Muscle of leg (tissue), 11 donors: ENCODE data around the gene WNT1. TPM values are rescaled to one million over a fixed set of nuclear protein-coding genes. Genes with fewer than 3 reads are reported as not detected.

Experiments
- DNase-seq: peaks from one replicate; pipeline ENCODE4 v3.0.0; 2013
- H3K27ac ChIP-seq: one replicate; pipeline ENCODE4 v1.5.1; 2013; ENCODE audit warnings: mild to moderate bottlenecking, low read length, control low read depth
- H3K27me3 ChIP-seq: one replicate; pipeline ENCODE4 v1.6.1; 2013; ENCODE audit warnings: low read length; ENCODE audit not compliant: control insufficient read depth, insufficient read depth
- H3K36me3 ChIP-seq: one replicate; pipeline ENCODE4 v1.6.1; 2013; ENCODE audit warnings: low read length; ENCODE audit not compliant: control insufficient read depth, insufficient read depth
- H3K4me1 ChIP-seq: one replicate; pipeline ENCODE4 v1.6.1; 2013; ENCODE audit warnings: low read length; ENCODE audit not compliant: control insufficient read depth, insufficient read depth
- H3K4me3 ChIP-seq: one replicate; pipeline ENCODE4 v1.5.1; 2013; ENCODE audit warnings: low read length, control low read depth
- H3K9me3 ChIP-seq: replicated peaks from 2 replicates; pipeline ENCODE4 v1.6.1; 2013; ENCODE audit warnings: low read depth, low read length; ENCODE audit not compliant: control insufficient read depth
- WGBS: methylation state at CpG from one replicate; pipeline ENCODE4 v1.1.5; 2013; ENCODE audit warnings: missing lambda C conversion rate; ENCODE audit not compliant: insufficient coverage; 5-methylcytosine and 5-hydroxymethylcytosine counted together
- polyA plus RNA-seq, 8 donors: library from polyadenylated mRNA; unstranded; fragments of 120-200 nt; gene quantifications; one replicate each; pipeline versions ENCODE4 v1.2.1 to v1.2.3, GENCODE V29; 2013; ENCODE audit warnings: inconsistent platforms in 1 of 8, low replicate concordance in 1 of 8; ENCODE audit not compliant: insufficient read length in 8 of 8, insufficient read depth in 1 of 8
- total RNA-seq: library from RNA; stranded (reverse); fragments of 120-200 nt; gene quantifications from one replicate; pipeline ENCODE4 v1.2.4, GENCODE V29; 2013

WNT1 gene
- total and polyA plus RNA-seq, 9 donors: 0.14 to 0.21 (median 0.17) TPM; not detected in 4

DNA sequence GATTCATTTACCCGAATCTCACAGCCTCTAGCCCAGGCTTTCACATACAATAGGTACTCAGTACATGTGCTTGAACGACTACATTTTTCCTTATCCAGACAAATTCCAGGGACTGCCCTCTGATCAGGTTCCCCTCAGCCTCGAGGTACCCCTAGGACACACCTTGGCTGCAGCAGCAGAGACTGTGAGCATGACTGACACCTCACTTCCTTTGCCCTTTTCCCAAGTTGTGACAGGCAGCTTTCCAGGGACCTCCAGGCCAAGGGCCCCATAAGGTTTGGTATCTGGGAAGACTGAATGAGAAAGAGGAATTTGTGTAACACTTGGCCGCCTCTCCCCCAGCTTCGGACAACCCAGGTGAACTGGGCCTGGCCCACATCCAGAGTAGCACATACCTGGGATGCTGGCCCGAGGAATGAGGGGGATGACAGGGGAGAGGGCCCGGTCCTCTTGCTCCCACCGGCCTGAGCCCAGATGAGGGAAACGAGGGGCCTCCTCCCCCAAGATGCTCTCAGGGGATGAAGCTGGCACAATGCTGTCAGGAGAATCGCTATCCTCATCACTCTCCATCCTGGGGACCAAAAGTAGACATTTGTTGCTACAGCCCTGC lies 50.6 kb downstream of the WNT1 start:
- Histone ChIP-seq H3K27me3 (no peaks in the 10 kb centered on the region), H3K27ac (no peak overlapping the region), H3K36me3 (peaks cover 93% of the 10 kb centered on the region), H3K4me1 (peaks cover 25% of the 10 kb centered on the region), H3K9me3 (no peaks in the 10 kb centered on the region), H3K4me3 (no peak overlapping the region)
- no peak for DNase-seq
- WGBS: 83% methylated on average over 4 of the region's 10 CpGs

DNA sequence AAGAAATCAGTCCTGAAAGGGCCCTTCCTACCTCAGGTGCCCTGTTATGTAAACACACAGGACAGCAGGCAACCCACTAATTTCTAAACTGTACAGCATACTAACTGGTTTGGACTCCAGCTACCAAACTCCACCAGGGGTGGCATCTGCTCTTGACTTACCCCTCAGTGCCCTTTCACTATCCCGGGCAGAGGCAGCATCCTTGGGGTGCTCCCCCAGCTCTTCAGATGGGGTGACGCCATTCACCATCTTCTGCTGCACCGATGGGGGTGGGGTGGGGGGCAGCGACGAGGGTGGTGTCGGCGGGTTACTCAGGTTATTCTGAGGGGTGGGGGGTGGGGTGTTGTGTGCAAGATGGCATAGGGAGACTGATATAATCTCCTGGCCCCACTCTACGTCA lies 52.0 kb downstream of the WNT1 start:
- Histone ChIP-seq H3K4me1 (peaks cover 32% of the 10 kb centered on the region), H3K4me3 (no peak overlapping the region), H3K27me3 (no peaks in the 10 kb centered on the region), H3K36me3 (peaks cover 93% of the 10 kb centered on the region), H3K9me3 (no peaks in the 10 kb centered on the region), H3K27ac (no peak overlapping the region)
- WGBS: no CpG with 5 or more reads among the region's 8 CpGs
- DNase-seq: no peak

DNA sequence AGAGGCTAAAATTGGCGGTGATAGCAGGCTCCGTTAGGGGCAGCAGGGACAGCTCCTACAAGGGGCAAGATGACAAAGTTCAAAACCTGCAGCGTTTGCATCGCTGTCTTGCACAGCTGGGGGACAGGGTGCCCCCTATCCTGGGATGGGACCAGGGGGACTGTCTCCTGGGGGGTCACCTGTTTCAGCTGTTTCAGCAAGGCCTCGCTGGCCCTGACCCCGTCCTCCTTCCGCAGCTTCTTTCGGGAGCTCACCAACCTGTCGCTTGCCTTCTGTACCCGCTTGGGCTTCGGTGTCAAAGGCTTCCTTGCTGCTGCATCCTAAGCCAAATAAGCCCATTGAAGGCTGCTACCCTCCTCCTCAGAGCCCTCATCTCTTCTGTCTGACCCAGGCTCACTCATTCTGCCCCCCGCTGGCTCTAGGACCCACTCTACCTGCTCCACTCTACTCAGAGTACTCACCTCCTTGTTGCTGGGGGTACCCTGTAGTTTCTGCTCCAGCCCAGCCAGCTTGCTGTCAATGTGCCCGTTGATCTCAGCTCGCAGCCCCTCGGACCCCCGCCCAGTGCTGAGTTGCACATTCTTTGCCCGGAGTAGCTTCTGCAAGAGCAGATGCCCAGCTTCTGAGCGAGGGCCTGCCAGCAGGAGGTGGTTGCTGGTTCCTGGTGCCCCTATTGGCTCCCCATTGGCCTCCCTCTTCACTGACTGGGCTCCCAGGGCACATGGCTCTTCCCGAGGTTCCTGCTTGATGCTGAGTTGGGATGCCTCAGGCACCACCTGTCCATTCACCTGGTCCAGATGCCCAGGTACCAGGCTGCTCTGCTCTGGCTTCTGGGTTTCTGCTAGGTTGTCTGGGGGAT lies 52.8 kb downstream of the WNT1 start:
- 93% methylated on average over 19 of the region's 19 CpGs for WGBS
- no peak for DNase-seq
- Histone ChIP-seq H3K9me3 (no peaks in the 10 kb centered on the region), H3K4me3 (no peak overlapping the region), H3K27ac (no peak overlapping the region), H3K27me3 (no peaks in the 10 kb centered on the region), H3K4me1 (peaks cover 32% of the 10 kb centered on the region), H3K36me3 (peaks cover 89% of the 10 kb centered on the region)

DNA sequence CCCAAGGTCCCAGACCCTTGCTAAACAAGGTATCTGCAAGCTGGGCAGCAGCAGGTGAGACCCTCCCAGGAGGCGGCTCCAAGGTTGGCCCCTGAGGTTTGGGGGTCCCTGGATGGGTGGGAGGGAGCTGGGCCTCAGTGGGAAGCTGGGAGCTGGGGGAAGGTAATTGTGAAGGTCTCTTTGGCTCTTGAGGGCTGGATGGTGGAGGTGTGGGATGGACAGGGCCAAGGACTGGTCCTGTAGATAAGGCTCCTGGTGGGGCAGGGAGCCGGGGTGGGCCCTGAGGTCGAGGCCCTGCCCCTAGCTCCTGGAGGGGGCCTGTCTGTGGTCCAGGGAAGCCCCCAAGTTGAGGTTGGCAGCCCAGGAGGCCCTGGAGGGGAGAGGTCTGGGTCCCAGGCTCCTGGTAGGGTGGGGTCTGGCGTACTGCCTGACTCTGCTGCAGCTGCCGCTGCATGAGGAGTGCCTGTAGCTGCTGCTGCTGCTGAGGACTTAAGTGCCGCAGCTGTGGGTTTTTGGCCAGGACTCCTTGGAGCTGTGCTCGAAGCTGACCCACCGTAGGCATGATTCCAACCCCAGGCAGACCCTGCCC lies 53.5 kb downstream of the WNT1 start:
- Histone ChIP-seq H3K27ac (peak overlapping the region; percentile 62), H3K4me1 (peaks cover 32% of the 10 kb centered on the region), H3K36me3 (peaks cover 84% of the 10 kb centered on the region), H3K4me3 (no peak overlapping the region), H3K27me3 (no peaks in the 10 kb centered on the region), H3K9me3 (no peaks in the 10 kb centered on the region)
- 63% methylated on average over 8 of the region's 8 CpGs for WGBS
- DNase-seq: peak; percentile 66

Other genes starting within 250 kb of the WNT1 start
- gene ADCY6, start 189.2 kb upstream of the WNT1 start, total RNA-seq: 25.6 TPM
- 10 to 100 TPM; 30.3 to 46.0 (median 38.3) TPM for gene ADCY6, start 189.2 kb upstream of the WNT1 start, polyA plus RNA-seq
- gene CACNB3, start 159.8 kb upstream of the WNT1 start, total RNA-seq: 10.6 TPM
- 10 to 100 TPM; 15.2 to 30.8 (median 20.2) TPM for gene CACNB3, start 159.8 kb upstream of the WNT1 start, polyA plus RNA-seq
- 58.8 TPM for gene DDX23, start 126.2 kb upstream of the WNT1 start, total RNA-seq
- gene DDX23, start 126.2 kb upstream of the WNT1 start, polyA plus RNA-seq: 10 to 100 TPM; 52.9 to 75.1 (median 65.1) TPM
- gene RND1, start 112.5 kb upstream of the WNT1 start, total RNA-seq: 0.22 TPM
- gene RND1, start 112.5 kb upstream of the WNT1 start, polyA plus RNA-seq: under 1 TPM; 0.23 to 0.74 (median 0.54) TPM
- gene FKBP11, start 52.8 kb upstream of the WNT1 start, total RNA-seq: 18.6 TPM
- gene FKBP11, start 52.8 kb upstream of the WNT1 start, polyA plus RNA-seq: 10 to 100 TPM; 18.3 to 37.3 (median 24.8) TPM
- 19.9 TPM for gene ARF3, start 20.8 kb upstream of the WNT1 start, total RNA-seq
- 10 to 100 TPM; 40.8 to 63.3 (median 51.4) TPM for gene ARF3, start 20.8 kb upstream of the WNT1 start, polyA plus RNA-seq
- gene WNT10B, start 6.6 kb upstream of the WNT1 start, total RNA-seq: 1.1 TPM
- gene WNT10B, start 6.6 kb upstream of the WNT1 start, polyA plus RNA-seq: 1 to 10 TPM in 7 of 8 donors, under 1 TPM in 1; 0.45 to 3.5 (median 1.2) TPM
- gene DDN, start 21.1 kb downstream of the WNT1 start, total RNA-seq: 19.2 TPM
- 10 to 100 TPM; 10.2 to 30.4 (median 14.2) TPM for gene DDN, start 21.1 kb downstream of the WNT1 start, polyA plus RNA-seq
- gene PRKAG1, start 40.5 kb downstream of the WNT1 start, total RNA-seq: 60.3 TPM
- gene PRKAG1, start 40.5 kb downstream of the WNT1 start, polyA plus RNA-seq: 10 to 100 TPM; 53.8 to 72.0 (median 61.0) TPM
- gene KMT2D, start 82.5 kb downstream of the WNT1 start, total RNA-seq: 25.6 TPM
- 10 to 100 TPM; 31.2 to 58.0 (median 47.0) TPM for gene KMT2D, start 82.5 kb downstream of the WNT1 start, polyA plus RNA-seq
- gene RHEBL1, start 91.7 kb downstream of the WNT1 start, total RNA-seq: 1.2 TPM
- 1 to 10 TPM; 1.5 to 3.4 (median 1.9) TPM for gene RHEBL1, start 91.7 kb downstream of the WNT1 start, polyA plus RNA-seq
- gene DHH, start 116.5 kb downstream of the WNT1 start, total RNA-seq: 1.1 TPM
- 1 to 10 TPM in 5 of 8 donors, under 1 TPM in 3; 0.42 to 3.4 (median 1.2) TPM for gene DHH, start 116.5 kb downstream of the WNT1 start, polyA plus RNA-seq
- 30.2 TPM for gene LMBR1L, start 132.5 kb downstream of the WNT1 start, total RNA-seq
- gene LMBR1L, start 132.5 kb downstream of the WNT1 start, polyA plus RNA-seq: 10 to 100 TPM; 33.6 to 53.1 (median 39.9) TPM
- gene TUBA1B, start 153.1 kb downstream of the WNT1 start, total RNA-seq: 884 TPM
- 1,000 to 10,000 TPM in 7 of 8 donors, 100 to 1,000 TPM in 1; 792 to 1,222 (median 1,110) TPM for gene TUBA1B, start 153.1 kb downstream of the WNT1 start, polyA plus RNA-seq
- 679 TPM for gene TUBA1A, start 210.8 kb downstream of the WNT1 start, total RNA-seq
- gene TUBA1A, start 210.8 kb downstream of the WNT1 start, polyA plus RNA-seq: 100 to 1,000 TPM; 717 to 946 (median 807) TPM